GM18498 (cell line): Measurements from ENCODE around the gene SLC25A19.

Experiments used
- ATAC-seq: cut with Tn5 transposase; IDR thresholded peaks from one replicate; pipeline ENCODE4 v1.9.1; 2021; ENCODE audit warnings: mild to moderate bottlenecking, moderate library complexity; ENCODE audit not compliant: unreplicated experiment

Gene SLC25A19

GRCh38 chr17:75241996-75242460 is 47.2 kb downstream of the SLC25A19 start:
- no peak for ATAC-seq

- ATAC-seq: no peak
Observed at GRCh38 chr17:75241502-75241901, 47.7 kb downstream of the SLC25A19 start.

DNA sequence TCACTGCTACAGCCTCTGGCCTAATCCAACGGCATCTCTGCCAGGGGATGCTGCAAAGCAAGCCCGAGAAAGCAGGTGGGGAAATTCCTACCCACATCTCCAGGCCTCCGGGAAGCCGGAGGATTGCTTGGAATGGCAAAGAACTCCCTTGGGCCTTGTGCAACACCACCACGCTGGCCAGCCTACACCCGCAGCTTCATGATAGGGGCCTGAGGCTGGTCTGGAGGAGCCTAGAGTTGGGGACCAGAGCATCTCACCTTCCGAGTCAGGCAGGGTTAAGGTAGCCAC is 48.1 kb downstream of the SLC25A19 start:
- ATAC-seq: no peak

GRCh38 chr17:75240394-75241142 is 48.7 kb downstream of the SLC25A19 start:
- ATAC-seq: no peak

- no peak for ATAC-seq
Observed at GRCh38 chr17:75239778-75240393, 49.3 kb downstream of the SLC25A19 start.

DNA sequence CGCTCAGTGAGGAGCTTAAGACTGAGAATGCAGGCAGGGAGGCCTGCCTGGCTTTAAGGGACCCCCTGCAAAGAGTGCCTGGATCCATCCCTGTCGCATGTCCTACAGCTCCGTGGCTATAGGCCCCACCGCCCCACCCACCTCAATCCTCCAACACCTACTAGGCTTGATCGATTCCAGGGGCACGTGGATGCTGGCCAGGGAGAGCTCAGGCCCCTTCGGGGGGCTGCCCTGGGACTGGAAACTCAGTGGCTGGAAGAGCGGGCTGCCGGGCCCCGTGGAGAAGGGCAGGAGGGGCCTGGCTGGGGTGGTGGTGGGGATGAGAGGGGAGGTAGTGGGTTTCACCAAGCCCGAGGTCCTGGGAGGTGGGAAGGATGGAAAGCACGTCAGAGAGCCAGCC is 50.0 kb downstream of the SLC25A19 start:
- ATAC-seq: no peak

DNA sequence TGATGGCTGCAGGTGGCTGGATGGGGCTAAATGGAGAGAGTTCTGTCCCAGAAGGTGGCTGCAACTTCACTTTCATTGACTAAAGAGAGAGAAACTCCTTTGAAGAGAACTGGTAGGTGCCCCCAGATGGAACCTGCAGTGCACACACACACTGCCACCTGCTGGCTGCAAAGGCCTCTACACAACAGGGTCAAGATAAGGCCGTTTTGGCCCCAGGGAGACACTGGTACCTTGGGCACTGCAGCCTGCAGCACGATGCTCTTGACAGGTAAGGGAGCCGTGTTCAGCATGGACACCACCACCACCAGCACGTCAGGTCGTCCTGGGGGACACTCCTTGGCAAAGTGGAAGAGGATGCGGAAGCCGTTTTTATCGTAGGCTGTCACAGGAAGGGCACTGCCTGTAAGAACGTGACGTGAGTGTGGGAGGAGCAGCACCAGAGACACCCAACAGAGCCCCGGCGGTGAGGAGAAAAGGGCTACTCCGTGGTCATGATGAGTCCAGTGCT is 50.5 kb downstream of the SLC25A19 start:
- ATAC-seq: peak; percentile 53

- no peak for ATAC-seq
Observed at GRCh38 chr17:75238020-75238580, 51.1 kb downstream of the SLC25A19 start.

DNA sequence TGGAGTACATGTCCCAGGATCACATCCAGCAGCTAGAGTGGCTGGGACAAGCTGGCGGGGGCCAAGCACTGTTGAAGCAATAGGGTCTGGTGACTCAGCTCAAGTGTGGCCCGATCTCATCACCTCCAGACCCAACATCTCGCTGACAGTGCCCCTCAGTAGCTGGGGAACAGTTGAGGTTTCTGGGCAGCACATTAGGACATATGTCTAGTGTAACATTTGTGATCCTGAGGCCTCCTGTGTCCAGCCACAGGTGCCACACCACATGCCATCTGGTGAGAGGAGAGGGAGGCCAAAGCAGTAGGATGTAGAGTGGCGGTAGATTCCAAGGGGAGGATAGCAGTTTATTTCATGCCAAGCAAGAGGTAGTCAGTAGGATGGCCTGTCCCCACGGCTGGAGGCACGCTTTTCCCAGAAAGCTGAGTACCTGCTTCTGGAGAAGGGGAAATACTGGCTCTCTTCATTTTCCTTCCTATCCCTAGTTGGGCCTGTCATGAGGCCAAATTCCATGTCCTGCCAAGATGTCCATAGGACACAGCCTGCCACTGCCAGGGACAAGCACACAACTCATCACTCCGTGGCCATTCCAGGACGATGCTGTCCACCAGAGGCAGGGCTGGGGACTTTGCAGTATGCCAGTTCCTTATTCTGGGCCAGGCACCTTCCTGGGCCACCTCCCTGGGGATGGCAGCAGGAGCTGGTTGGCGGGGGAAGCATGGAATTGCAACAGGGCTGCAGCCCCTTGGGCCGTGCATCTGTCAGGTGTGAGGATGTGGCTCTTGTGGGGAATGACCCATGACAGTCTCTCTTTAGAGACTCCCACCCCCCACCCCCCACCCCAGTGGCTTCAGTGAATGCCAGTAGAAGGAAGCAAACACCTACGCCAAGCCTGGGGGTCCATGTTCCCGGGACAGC is 51.9 kb downstream of the SLC25A19 start:
- no peak for ATAC-seq

DNA sequence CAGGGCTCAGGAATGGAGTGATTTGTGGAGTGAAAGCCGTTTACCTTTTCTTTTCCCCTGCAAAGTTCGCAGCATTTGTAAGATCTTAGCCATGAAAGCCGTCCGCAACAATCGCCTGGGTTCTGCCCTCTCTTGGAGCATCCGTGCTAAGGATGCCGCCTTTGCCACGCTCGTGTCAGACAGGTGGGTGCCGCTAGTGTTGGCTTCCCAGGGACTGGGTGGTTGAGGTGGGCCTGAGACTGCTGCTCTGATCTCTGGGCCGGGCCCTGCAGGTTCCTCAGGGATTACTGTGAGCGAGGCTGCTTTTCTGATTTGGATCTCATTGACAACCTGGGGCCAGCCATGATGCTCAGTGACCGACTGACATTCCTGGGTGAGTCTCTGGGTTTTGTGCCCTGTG is 56.4 kb downstream of the SLC25A19 start:
- no peak for ATAC-seq

GRCh38 chr17:75231741-75232464 is 57.3 kb downstream of the SLC25A19 start:
- no peak for ATAC-seq

GRCh38 chr17:75231071-75231470 is 58.2 kb downstream of the SLC25A19 start:
- no peak for ATAC-seq

DNA sequence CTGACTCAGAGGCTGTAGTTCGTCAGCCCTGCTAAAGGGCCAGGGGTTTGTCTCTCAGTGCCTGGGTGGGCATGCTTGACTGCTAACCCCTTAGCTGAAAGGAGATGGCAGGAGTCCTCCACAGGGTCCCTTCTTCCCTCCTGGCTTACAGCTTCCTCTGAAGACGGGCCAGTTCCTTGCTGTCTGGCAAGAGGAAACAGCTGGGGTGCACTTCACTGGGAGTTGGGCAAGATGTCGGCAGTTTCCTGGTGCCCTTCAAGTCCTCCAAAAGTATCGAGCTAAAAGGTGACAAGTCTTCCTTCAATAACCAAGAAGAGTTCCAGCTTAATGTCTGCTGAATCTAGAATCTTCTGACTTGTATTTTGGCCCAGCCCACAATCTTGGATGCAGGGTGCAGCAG is 60.4 kb downstream of the SLC25A19 start:
- ATAC-seq: no peak

GRCh38 chr17:75228305-75228704 is 60.9 kb downstream of the SLC25A19 start:
- ATAC-seq: no peak

GRCh38 chr17:75227729-75228128 is 61.5 kb downstream of the SLC25A19 start:
- no peak for ATAC-seq

DNA sequence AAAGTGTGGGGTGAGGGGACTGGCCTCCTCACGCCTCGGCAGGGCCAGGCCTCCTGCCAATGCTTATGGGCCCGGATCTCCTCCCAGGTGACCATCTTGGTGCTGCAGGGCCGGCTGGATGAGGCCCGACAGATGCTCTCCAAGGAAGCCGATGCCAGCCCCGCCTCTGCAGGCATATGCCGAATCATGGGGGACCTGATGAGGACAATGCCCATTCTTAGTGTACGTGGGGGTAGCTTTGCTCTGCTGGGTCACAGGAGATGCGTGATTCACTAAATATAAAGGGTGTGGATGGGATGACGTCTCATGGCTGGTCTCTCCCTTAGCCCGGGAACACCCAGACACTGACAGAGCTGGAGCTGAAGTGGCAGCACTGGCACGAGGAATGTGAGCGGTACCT is 64.2 kb downstream of the SLC25A19 start:
- no peak for ATAC-seq
